ENCODE results near the gene RBFOX1. TPM values are rescaled to one million over a fixed set of nuclear protein-coding genes. Genes with fewer than 3 reads are reported as not detected.

Gene RBFOX1
- total and polyA plus RNA-seq, 5 experiments from 2014 or later = not detected

GRCh38 chr16:7624871-7625766 is 292.5 kb downstream of the RBFOX1 start:
- POLR2A ChIA-PET = no interaction called here
- peaks cover 0 to 29% (median 10%) of the 10 kb centered on the region in 9 donors for H3K9me3 Mint-ChIP-seq
- ATAC-seq = no peak

DNA sequence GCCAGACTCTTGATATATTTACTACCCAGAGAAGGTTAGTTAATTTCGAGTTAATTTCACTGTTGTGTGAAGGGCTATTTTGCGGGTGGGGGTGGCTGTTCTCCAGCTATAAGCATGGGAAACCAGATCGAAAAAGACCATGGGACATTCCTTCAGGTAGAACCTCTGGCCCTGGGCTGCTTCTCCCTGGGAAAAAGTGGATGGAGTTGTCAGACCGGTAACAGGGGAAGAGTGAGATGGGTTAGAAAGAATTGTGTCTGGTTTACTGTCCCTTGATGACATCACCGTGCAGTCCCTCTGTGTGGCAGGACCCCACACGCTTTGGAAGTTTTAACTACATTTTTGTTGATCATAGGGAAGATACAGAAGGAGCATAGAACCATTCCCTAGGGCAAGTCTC is 296.3 kb downstream of the RBFOX1 start:
- Mint-ChIP-seq H3K27me3 (no peaks in the 10 kb centered on the region), H3K4me3 (no peak overlapping the region), H3K36me3 (no peaks in the 10 kb centered on the region), H3K4me1 (no peaks in the 10 kb centered on the region), H3K9me3 (peaks cover under 1 to 35% (median 8%) of the 10 kb centered on the region in 9 donors), H3K27ac (no peak overlapping the region)
- ATAC-seq (no peak), DNase-seq (no peak)
- POLR2A ChIA-PET = no interaction called here

More at GRCh38 chr16:7624871-7625766, 292.5 kb downstream of the RBFOX1 start:
- Mint-ChIP-seq H3K27me3 (no peaks in the 10 kb centered on the region), H3K36me3 (no peaks in the 10 kb centered on the region), H3K4me3 (no peak overlapping the region), H3K4me1 (no peaks in the 10 kb centered on the region), H3K27ac (no peak overlapping the region)
- DNase-seq = no peak

GRCh38 chr16:7629571-7629970 is 296.9 kb downstream of the RBFOX1 start:
- DNase-seq (no peak), ATAC-seq (no peak)
- H3K9me3 Mint-ChIP-seq = peaks cover 6 to 37% (median 10%) of the 10 kb centered on the region in 9 donors
- no peaks in the 10 kb centered on the region for H3K4me1 Mint-ChIP-seq
- no peak overlapping the region for H3K27ac Mint-ChIP-seq
- POLR2A ChIA-PET = no interaction called here
- no peaks in the 10 kb centered on the region for H3K27me3 Mint-ChIP-seq
- no peak overlapping the region for H3K4me3 Mint-ChIP-seq
- H3K36me3 Mint-ChIP-seq = no peaks in the 10 kb centered on the region

GRCh38 chr16:7637446-7637845 is 304.8 kb downstream of the RBFOX1 start:
- DNase-seq (no peak), ATAC-seq (no peak)
- POLR2A ChIA-PET = no interaction called here
- Mint-ChIP-seq H3K27ac (no peak overlapping the region), H3K9me3 (peaks cover 3 to 27% (median 8%) of the 10 kb centered on the region in 9 donors), H3K4me1 (no peaks in the 10 kb centered on the region), H3K27me3 (no peaks in the 10 kb centered on the region), H3K36me3 (no peaks in the 10 kb centered on the region), H3K4me3 (no peak overlapping the region)

GRCh38 chr16:7638306-7638705 is 305.7 kb downstream of the RBFOX1 start:
- ATAC-seq = no peak
- DNase-seq = no peak
- POLR2A ChIA-PET = no interaction called here
- Mint-ChIP-seq H3K4me1 (no peaks in the 10 kb centered on the region), H3K36me3 (no peaks in the 10 kb centered on the region), H3K9me3 (peaks cover 2 to 27% (median 8%) of the 10 kb centered on the region in 9 donors), H3K27me3 (no peaks in the 10 kb centered on the region), H3K4me3 (no peak overlapping the region), H3K27ac (no peak overlapping the region)

GRCh38 chr16:7640334-7640733 is 307.7 kb downstream of the RBFOX1 start:
- Mint-ChIP-seq H3K27ac (no peak overlapping the region), H3K27me3 (no peaks in the 10 kb centered on the region), H3K4me1 (no peaks in the 10 kb centered on the region), H3K36me3 (no peaks in the 10 kb centered on the region), H3K9me3 (peaks cover 0 to 25% (median 7%) of the 10 kb centered on the region in 9 donors), H3K4me3 (no peak overlapping the region)
- no peak for ATAC-seq
- POLR2A ChIA-PET = no interaction called here
- no peak for DNase-seq

DNA sequence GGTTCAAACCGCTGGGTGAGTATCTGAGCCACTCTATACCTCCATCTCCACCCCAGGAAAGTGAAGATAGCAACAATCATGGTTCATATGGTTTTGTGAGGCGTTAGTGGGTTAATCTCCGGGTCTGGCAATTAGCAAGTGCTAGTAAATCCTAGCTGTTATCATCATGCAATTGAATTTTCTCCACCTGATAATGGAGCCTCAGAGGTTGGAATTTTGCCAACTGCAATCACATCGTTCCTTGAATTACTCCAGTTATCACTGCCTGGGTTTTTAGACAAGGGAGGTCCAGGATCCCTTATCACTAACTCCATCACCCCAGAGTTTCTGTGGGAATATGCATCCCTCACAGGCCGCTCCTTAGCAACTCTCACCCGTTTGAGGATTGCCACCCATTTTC is 311.5 kb downstream of the RBFOX1 start:
- Mint-ChIP-seq H3K9me3 (peaks cover 0 to 13% (median 7%) of the 10 kb centered on the region in 9 donors), H3K27ac (no peak overlapping the region), H3K36me3 (peaks cover 0 to 4% (median 0%) of the 10 kb centered on the region in 3 donors), H3K4me3 (no peak overlapping the region), H3K27me3 (no peaks in the 10 kb centered on the region), H3K4me1 (no peaks in the 10 kb centered on the region)
- DNase-seq = no peak
- POLR2A ChIA-PET = no interaction called here
- ATAC-seq = no peak

DNA sequence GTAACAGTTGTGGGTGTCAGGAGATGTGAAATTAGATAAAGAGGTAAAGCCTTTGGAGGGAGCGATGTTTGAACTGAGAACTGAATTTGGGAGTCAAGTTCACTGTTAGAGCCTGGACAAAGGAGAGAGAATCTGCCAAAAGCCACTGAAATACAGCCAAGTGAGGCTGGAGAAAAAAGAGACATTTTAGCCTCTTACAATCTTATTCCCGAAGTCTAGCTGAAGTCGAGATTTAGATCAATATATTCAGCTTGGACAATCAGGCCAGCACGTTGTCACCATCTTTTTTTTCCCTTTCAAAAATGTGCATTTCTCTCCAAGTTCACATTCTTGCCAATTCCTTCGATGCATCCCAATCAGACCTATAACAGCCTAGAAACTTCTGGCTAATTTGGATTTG is 312.2 kb downstream of the RBFOX1 start:
- DNase-seq (no peak), ATAC-seq (no peak)
- H3K36me3 Mint-ChIP-seq = peaks cover 0 to 4% (median 0%) of the 10 kb centered on the region in 3 donors
- no peak overlapping the region for H3K27ac Mint-ChIP-seq
- no peaks in the 10 kb centered on the region for H3K4me1 Mint-ChIP-seq
- POLR2A ChIA-PET = no interaction called here
- H3K27me3 Mint-ChIP-seq = no peaks in the 10 kb centered on the region
- H3K9me3 Mint-ChIP-seq = peaks cover 0 to 10% (median 7%) of the 10 kb centered on the region in 9 donors
- no peak overlapping the region for H3K4me3 Mint-ChIP-seq

DNA sequence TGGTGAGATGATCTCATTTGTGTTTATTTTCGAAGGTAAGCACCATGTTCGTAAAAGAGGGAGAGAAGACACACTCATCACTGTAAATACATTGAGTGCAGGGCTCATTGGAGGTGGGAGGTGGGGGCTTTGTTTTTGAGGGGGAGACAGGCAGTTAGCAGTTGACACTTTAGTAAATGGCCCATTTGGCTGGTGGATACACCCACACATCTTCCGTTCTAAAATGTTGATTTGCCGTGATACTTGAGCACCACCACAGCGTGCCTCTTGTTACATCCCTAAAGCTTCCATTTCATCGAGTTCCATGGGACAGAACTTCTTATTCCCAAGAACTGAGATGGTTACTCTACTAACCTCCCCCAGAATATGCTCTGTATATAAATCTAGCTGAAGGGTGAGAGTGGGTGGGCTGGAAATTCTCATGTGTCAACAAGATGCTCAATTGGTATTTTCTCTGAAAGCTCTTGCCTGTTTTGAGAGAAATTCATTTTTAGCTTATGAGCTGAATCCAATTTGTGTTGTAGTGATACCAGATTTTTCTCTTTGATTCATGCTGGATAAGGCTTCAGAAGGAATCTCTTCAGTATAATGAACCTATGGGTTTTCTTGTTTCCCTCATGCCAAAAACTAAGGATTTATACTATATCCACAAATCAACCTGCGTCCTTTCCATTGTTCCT is 314.3 kb downstream of the RBFOX1 start:
- ATAC-seq = no peak

GRCh38 chr16:7650431-7650830 is 317.8 kb downstream of the RBFOX1 start:
- DNase-seq = no peak
- H3K4me1 Mint-ChIP-seq = no peaks in the 10 kb centered on the region
- peaks cover 0 to 4% (median 0%) of the 10 kb centered on the region in 3 donors for H3K36me3 Mint-ChIP-seq
- ATAC-seq = no peak
- POLR2A ChIA-PET = no interaction called here
- no peak overlapping the region for H3K27ac Mint-ChIP-seq
- H3K4me3 Mint-ChIP-seq = no peak overlapping the region
- H3K27me3 Mint-ChIP-seq = peaks cover 0 to 9% (median 0%) of the 10 kb centered on the region in 5 donors
- H3K9me3 Mint-ChIP-seq = peaks cover 7 to 20% (median 11%) of the 10 kb centered on the region in 9 donors

More for the DNA sequence above, 314.3 kb downstream of the RBFOX1 start:
- Mint-ChIP-seq H3K4me3 (no peak overlapping the region), H3K9me3 (peaks cover 0 to 16% (median 7%) of the 10 kb centered on the region in 9 donors), H3K4me1 (no peaks in the 10 kb centered on the region), H3K36me3 (peaks cover 0 to 4% (median 0%) of the 10 kb centered on the region in 3 donors), H3K27ac (no peak overlapping the region), H3K27me3 (peaks cover 0 to 8% (median 0%) of the 10 kb centered on the region in 5 donors)
- POLR2A ChIA-PET = no interaction called here
- no peak for DNase-seq

DNA sequence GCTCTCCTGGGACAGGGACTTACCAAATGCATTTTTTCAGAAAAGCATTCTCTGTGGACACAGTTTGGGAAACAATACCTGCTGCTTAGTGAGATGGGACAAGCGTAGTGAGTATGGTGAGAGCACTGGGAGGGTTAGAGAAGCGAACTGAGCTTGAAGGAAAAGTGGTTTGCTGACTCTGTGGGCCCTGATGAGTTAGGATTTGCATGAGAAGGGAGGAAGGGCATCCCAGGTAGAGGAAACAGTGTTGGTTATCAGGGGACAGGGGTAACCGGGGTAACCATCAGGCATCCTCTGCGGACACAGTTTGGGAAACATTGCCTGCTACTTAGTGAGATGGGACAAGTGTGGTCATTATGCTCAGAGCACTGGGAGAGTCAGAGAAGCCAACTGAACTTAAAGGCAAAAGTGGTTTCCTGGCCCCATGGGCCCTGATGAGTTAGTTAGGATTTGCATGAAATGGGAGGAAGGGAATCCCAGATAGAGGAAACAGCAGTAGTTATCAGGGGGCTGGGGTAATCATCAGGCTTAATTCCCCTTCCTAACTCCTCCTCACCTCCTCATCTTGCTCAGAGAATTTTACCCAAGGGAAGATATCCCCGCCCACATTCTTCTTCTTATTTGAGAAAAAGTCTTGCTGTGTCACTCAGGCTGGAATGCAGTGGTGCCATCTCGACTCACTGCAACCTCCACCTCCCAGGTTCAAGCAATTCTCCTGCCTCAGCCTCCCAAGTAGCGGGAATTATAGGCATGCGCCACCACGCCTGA is 319.3 kb downstream of the RBFOX1 start:
- Mint-ChIP-seq H3K9me3 (peaks cover 2 to 17% (median 11%) of the 10 kb centered on the region in 9 donors), H3K27me3 (peaks cover 0 to 9% (median 0%) of the 10 kb centered on the region in 5 donors), H3K4me1 (no peaks in the 10 kb centered on the region), H3K4me3 (no peak overlapping the region), H3K27ac (no peak overlapping the region), H3K36me3 (peaks cover 0 to 1% (median 0%) of the 10 kb centered on the region in 3 donors)
- POLR2A ChIA-PET = no interaction called here
- DNase-seq (no peak), ATAC-seq (no peak)

DNA sequence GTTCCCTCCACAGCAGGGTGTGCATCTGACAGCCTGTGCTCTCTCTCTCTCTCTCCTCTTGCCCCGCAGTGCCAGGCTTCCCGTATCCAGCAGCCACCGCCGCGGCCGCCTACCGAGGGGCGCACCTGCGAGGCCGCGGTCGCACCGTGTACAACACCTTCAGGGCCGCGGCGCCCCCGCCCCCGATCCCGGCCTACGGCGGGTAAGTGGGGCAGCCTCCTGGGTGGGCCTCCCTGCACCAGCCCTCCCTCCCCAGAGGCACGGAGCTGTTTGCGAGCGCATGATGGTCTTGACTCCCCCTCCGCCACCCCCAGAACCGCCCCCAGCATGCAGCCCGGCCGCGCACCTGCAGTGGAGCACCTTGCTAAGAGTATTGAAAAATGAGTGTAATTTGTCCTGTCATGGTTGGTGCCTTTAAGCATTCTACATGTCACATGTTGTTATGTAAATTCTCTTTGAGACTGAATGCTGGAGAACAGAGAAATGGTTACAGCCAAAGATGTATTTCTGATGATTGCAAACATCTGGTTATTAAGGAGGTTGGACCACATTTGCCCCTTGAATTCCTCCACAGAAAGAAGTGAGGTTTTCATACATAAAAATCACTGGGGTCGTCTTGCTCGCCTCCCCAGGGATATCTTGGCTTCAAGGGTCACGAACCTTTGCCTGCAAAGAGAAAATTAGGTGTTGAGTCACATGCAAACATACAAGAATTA is 321.3 kb downstream of the RBFOX1 start:
- POLR2A ChIA-PET = no interaction called here
- Mint-ChIP-seq H3K4me3 (no peak overlapping the region), H3K4me1 (no peaks in the 10 kb centered on the region), H3K27ac (no peak overlapping the region), H3K36me3 (no peaks in the 10 kb centered on the region), H3K27me3 (peaks cover 0 to 9% (median 0%) of the 10 kb centered on the region in 5 donors), H3K9me3 (peaks cover 0 to 18% (median 9%) of the 10 kb centered on the region in 9 donors)
- DNase-seq = no peak
- no peak for ATAC-seq
